Neural progenitor cell (in vitro differentiated cells): ENCODE data around the gene ZC3H4. TPM values are rescaled to one million over a fixed set of nuclear protein-coding genes. Genes with fewer than 3 reads are reported as not detected.
"Not testable (repeated sequence)": the region's sequence is repeated elsewhere in the genome, so short reads cannot be mapped to it uniquely, and the experiment has no call there.

Source experiments
- DNase-seq: peaks from one replicate; pipeline ENCODE4 v3.0.0-alpha.2; 2016; ENCODE audit warnings: low spot score
- H2AFZ ChIP-seq: fragments of 200-600 bp; sonication (generic); replicated peaks from 2 replicates; pipeline ENCODE4 v1.6.1; 2016; ENCODE audit warnings: antibody characterized with exemption
- H3F3A ChIP-seq: fragments of 200-600 bp; sonication (generic); 2 replicates; pipeline ENCODE4 v1.6.1; 2016; ENCODE audit warnings: antibody characterized with exemption, low read depth
- H3K27ac ChIP-seq: fragments of 200-600 bp; sonication (generic); 2 replicates; pipeline ENCODE4 v1.5.1; 2016; ENCODE audit warnings: mild to moderate bottlenecking
- H3K27me3 ChIP-seq: fragments of 200-600 bp; sonication (generic); 2 replicates; pipeline ENCODE4 v1.6.1; 2016; ENCODE audit warnings: mild to moderate bottlenecking, moderate library complexity
- H3K36me3 ChIP-seq: fragments of 200-600 bp; sonication (generic); 2 replicates; pipeline ENCODE4 v1.5.1; 2016
- H3K4me1 ChIP-seq: fragments of 200-600 bp; sonication (generic); 2 replicates; pipeline ENCODE4 v1.6.1; 2016; ENCODE audit warnings: mixed run types
- H3K4me2 ChIP-seq: fragments of 200-600 bp; sonication (generic); 2 replicates; pipeline ENCODE4 v1.6.1; 2016
- H3K4me3 ChIP-seq: fragments of 200-600 bp; sonication (generic); 2 replicates; pipeline ENCODE4 v1.5.1; 2016
- H3K79me2 ChIP-seq: fragments of 200-600 bp; sonication (generic); 2 replicates; pipeline ENCODE4 v1.6.1; 2016; ENCODE audit warnings: low read depth
- H3K9ac ChIP-seq: fragments of 200-600 bp; sonication (generic); 2 replicates; pipeline ENCODE4 v1.6.1; 2016
- H3K9me3 ChIP-seq: fragments of 200-600 bp; sonication (generic); 2 replicates; pipeline ENCODE4 v1.5.1; 2016; ENCODE audit warnings: low read depth
- H4K20me1 ChIP-seq: fragments of 200-600 bp; sonication (generic); 2 replicates; pipeline ENCODE4 v1.6.1; 2016; ENCODE audit warnings: low read depth
- H3K27ac Mint-ChIP-seq: 3 replicates; pipeline ENCODE4 v1.8.0; 2021; ENCODE audit warnings: mixed read lengths
- H3K27me3 Mint-ChIP-seq: 2 replicates; pipeline ENCODE4 v1.8.0; 2022; ENCODE audit warnings: low read depth, mild to moderate bottlenecking, inconsistent platforms, moderate library complexity, mixed read lengths; ENCODE audit not compliant: insufficient read depth
- H3K36me3 Mint-ChIP-seq: 3 replicates; pipeline ENCODE4 v1.8.0; 2021; ENCODE audit warnings: mixed read lengths
- H3K4me1 Mint-ChIP-seq: 3 replicates; pipeline ENCODE4 v1.8.0; 2021; ENCODE audit warnings: mixed read lengths
- H3K4me3 Mint-ChIP-seq: 3 replicates; pipeline ENCODE4 v1.8.0; 2021; ENCODE audit warnings: mild to moderate bottlenecking, moderate library complexity, mixed read lengths
- H3K9me3 Mint-ChIP-seq: 3 replicates; pipeline ENCODE4 v1.8.0; 2020; ENCODE audit warnings: mixed read lengths
- EZH2 ChIP-seq: fragments of 200-600 bp; sonication (generic); IDR thresholded peaks from 2 replicates; pipeline ENCODE4 v1.6.1; 2017; ENCODE audit warnings: antibody characterized with exemption, mild to moderate bottlenecking, moderate library complexity
- EZH2phosphoT487 ChIP-seq: fragments of 200-600 bp; sonication (generic); IDR thresholded peaks from 2 replicates; pipeline ENCODE4 v1.6.1; 2017; ENCODE audit warnings: antibody characterized with exemption
- total RNA-seq: library from RNA; depleted of rRNA; stranded (reverse); fragments of >200 nt; gene quantifications from 2 replicates; pipeline ENCODE4 v1.2.3, GENCODE V29; 2015; ENCODE audit warnings: low replicate concordance
- TF ChIP-seq, protein P1 (sequence below): fragments of 200-600 bp; sonication (generic); IDR thresholded peaks from 2 replicates; pipeline ENCODE4 v1.5.1; 2017; ENCODE audit warnings: antibody characterized with exemption, mild to moderate bottlenecking

The ZC3H4 gene
- total RNA-seq, 1 donor from 2014 or later = 19.1 TPM

DNA sequence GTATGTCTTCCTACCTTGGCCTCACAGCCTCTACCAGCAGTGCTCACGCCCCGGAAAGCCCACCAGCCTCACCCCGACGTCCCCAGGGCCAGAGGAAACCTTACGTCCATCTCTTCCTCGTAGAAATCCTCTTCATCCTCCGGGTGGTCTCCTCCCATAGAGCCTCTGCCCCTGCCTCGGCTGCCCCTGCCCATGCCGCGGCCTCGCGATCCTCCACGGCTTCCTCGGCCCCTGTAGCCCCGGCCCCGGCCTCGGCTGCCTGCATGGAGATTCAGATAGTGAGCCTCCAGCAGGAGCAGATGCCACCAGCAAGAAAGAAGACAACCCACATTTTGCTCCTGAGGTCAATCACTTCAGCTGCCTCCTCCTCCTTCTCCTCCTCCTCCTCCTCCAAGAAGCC, 27.3 kb downstream of the ZC3H4 start:
- no peak overlapping the region for H3K4me3 Mint-ChIP-seq
- TF ChIP-seq EZH2phosphoT487 (no peak), EZH2 (no peak)
- TF ChIP-seq, protein P1, sequence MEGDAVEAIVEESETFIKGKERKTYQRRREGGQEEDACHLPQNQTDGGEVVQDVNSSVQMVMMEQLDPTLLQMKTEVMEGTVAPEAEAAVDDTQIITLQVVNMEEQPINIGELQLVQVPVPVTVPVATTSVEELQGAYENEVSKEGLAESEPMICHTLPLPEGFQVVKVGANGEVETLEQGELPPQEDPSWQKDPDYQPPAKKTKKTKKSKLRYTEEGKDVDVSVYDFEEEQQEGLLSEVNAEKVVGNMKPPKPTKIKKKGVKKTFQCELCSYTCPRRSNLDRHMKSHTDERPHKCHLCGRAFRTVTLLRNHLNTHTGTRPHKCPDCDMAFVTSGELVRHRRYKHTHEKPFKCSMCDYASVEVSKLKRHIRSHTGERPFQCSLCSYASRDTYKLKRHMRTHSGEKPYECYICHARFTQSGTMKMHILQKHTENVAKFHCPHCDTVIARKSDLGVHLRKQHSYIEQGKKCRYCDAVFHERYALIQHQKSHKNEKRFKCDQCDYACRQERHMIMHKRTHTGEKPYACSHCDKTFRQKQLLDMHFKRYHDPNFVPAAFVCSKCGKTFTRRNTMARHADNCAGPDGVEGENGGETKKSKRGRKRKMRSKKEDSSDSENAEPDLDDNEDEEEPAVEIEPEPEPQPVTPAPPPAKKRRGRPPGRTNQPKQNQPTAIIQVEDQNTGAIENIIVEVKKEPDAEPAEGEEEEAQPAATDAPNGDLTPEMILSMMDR = no peak

GRCh38 chr19:47084879-47085439, 28.6 kb downstream of the ZC3H4 start:
- H3K36me3 Mint-ChIP-seq = peaks cover 30% of the 10 kb centered on the region

More for the DNA sequence above, 27.3 kb downstream of the ZC3H4 start:
- no peaks in the 10 kb centered on the region for H3K9me3 ChIP-seq
- H3K4me1 ChIP-seq = no peaks in the 10 kb centered on the region
- Mint-ChIP-seq H3K27me3 (peaks cover 2% of the 10 kb centered on the region), H3K36me3 (peaks cover 32% of the 10 kb centered on the region), H3K4me1 (no peaks in the 10 kb centered on the region), H3K27ac (no peak overlapping the region), H3K9me3 (no peaks in the 10 kb centered on the region)
- no peak overlapping the region for H3K4me2 ChIP-seq
- no peaks in the 10 kb centered on the region for H3K27me3 ChIP-seq
- H2AFZ ChIP-seq = no peak overlapping the region
- H3F3A ChIP-seq = no peaks in the 10 kb centered on the region
- no peaks in the 10 kb centered on the region for H4K20me1 ChIP-seq
- no peak overlapping the region for H3K27ac ChIP-seq
- DNase-seq = no peak
- H3K9ac ChIP-seq = no peak overlapping the region
- H3K4me3 ChIP-seq = no peak overlapping the region
- H3K79me2 ChIP-seq = no peaks in the 10 kb centered on the region
- H3K36me3 ChIP-seq = no peaks in the 10 kb centered on the region

GRCh38 chr19:47082493-47082892, 31.1 kb downstream of the ZC3H4 start:
- peaks cover 7% of the 10 kb centered on the region for H4K20me1 ChIP-seq
- Mint-ChIP-seq H3K9me3 (no peaks in the 10 kb centered on the region), H3K36me3 (peaks cover 30% of the 10 kb centered on the region), H3K4me3 (no peak overlapping the region), H3K4me1 (no peaks in the 10 kb centered on the region), H3K27me3 (peaks cover 2% of the 10 kb centered on the region), H3K27ac (no peak overlapping the region)
- no peak overlapping the region for H3K9ac ChIP-seq
- no peak overlapping the region for H2AFZ ChIP-seq
- no peak overlapping the region for H3K4me3 ChIP-seq
- H3K4me1 ChIP-seq = no peaks in the 10 kb centered on the region
- no peak for DNase-seq
- H3K27ac ChIP-seq = no peak overlapping the region
- H3K79me2 ChIP-seq = peaks cover 12% of the 10 kb centered on the region
- peaks cover 17% of the 10 kb centered on the region for H3F3A ChIP-seq
- H3K9me3 ChIP-seq = no peaks in the 10 kb centered on the region
- no peak overlapping the region for H3K4me2 ChIP-seq
- no peaks in the 10 kb centered on the region for H3K36me3 ChIP-seq
- H3K27me3 ChIP-seq = no peaks in the 10 kb centered on the region
- TF ChIP-seq, protein P1 = no peak
- TF ChIP-seq EZH2 (no peak), EZH2phosphoT487 (no peak)

More at GRCh38 chr19:47084879-47085439, 28.6 kb downstream of the ZC3H4 start:
- Histone ChIP-seq H3K4me2 (no peak overlapping the region), H3K27me3 (no peaks in the 10 kb centered on the region), H3K36me3 (no peaks in the 10 kb centered on the region), H3K9me3 (no peaks in the 10 kb centered on the region), H2AFZ (no peak overlapping the region), H3K27ac (no peak overlapping the region), H3K9ac (no peak overlapping the region), H3K4me1 (no peaks in the 10 kb centered on the region), H3F3A (peaks cover 11% of the 10 kb centered on the region), H3K79me2 (no peaks in the 10 kb centered on the region), H3K4me3 (no peak overlapping the region), H4K20me1 (peaks cover 2% of the 10 kb centered on the region)
- no peaks in the 10 kb centered on the region for H3K9me3 Mint-ChIP-seq
- DNase-seq = no peak
- no peak overlapping the region for H3K27ac Mint-ChIP-seq
- H3K27me3 Mint-ChIP-seq = peaks cover 2% of the 10 kb centered on the region
- no peak for TF ChIP-seq EZH2
- no peak overlapping the region for H3K4me3 Mint-ChIP-seq
- no peaks in the 10 kb centered on the region for H3K4me1 Mint-ChIP-seq

DNA sequence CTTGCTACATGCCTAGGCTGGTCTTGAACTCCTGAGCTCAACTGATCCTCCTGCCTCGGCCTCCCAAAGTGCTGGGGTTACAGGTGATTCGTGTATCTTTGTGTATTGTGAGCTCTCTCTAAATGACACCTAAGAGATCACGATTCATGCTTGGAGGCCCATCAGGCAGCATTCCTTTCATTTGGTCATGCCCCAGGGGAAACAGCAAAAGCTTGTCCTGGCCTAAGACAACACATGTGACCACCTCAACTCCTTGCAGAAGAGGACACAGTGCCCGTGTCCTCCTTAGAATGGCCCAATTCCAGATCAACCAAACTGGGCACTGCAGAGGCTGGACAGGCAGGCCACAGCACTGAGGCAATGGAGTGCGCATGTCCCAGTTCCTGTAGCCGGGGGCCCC, 32.5 kb downstream of the ZC3H4 start:
- no peaks in the 10 kb centered on the region for H3K36me3 ChIP-seq
- H3K9me3 ChIP-seq = no peaks in the 10 kb centered on the region
- no peaks in the 10 kb centered on the region for H3K27me3 Mint-ChIP-seq

GRCh38 chr19:47078351-47078750, 35.2 kb downstream of the ZC3H4 start:
- H2AFZ ChIP-seq, H3K27ac ChIP-seq, H3K4me3 Mint-ChIP-seq, H3K9ac ChIP-seq, H3K9me3 Mint-ChIP-seq, H3K4me2 ChIP-seq, DNase-seq, H3K27me3 ChIP-seq, H3K9me3 ChIP-seq, H3K4me1 ChIP-seq, H3K4me3 ChIP-seq, H3K4me1 Mint-ChIP-seq, H3K27ac Mint-ChIP-seq, H3K36me3 ChIP-seq, H3K27me3 Mint-ChIP-seq: not testable (repeated sequence)
- Histone ChIP-seq H3F3A (peaks cover 17% of the 10 kb centered on the region), H4K20me1 (peaks cover 34% of the 10 kb centered on the region), H3K79me2 (peaks cover 30% of the 10 kb centered on the region)
- H3K36me3 Mint-ChIP-seq = peaks cover 28% of the 10 kb centered on the region

More for the DNA sequence above, 32.5 kb downstream of the ZC3H4 start:
- Mint-ChIP-seq H3K4me1 (no peaks in the 10 kb centered on the region), H3K27ac (no peak overlapping the region), H3K36me3 (peaks cover 26% of the 10 kb centered on the region), H3K9me3 (no peaks in the 10 kb centered on the region), H3K4me3 (no peak overlapping the region)
- Histone ChIP-seq H3K27me3 (no peaks in the 10 kb centered on the region), H3F3A (peaks cover 17% of the 10 kb centered on the region), H3K79me2 (peaks cover 25% of the 10 kb centered on the region), H3K4me1 (no peaks in the 10 kb centered on the region), H3K4me3 (no peak overlapping the region), H3K27ac (no peak overlapping the region), H3K4me2 (no peak overlapping the region), H3K9ac (no peak overlapping the region), H4K20me1 (peaks cover 11% of the 10 kb centered on the region), H2AFZ (no peak overlapping the region)
- DNase-seq = no peak
- no peak for TF ChIP-seq EZH2phosphoT487
- no peak for TF ChIP-seq EZH2
- TF ChIP-seq, protein P1 = no peak
